ENCODE results near the gene GARIN1A.
"Not testable (repeated sequence)": the region's sequence is repeated elsewhere in the genome, so short reads cannot be mapped to it uniquely, and the experiment has no call there.

GARIN1A gene

DNA sequence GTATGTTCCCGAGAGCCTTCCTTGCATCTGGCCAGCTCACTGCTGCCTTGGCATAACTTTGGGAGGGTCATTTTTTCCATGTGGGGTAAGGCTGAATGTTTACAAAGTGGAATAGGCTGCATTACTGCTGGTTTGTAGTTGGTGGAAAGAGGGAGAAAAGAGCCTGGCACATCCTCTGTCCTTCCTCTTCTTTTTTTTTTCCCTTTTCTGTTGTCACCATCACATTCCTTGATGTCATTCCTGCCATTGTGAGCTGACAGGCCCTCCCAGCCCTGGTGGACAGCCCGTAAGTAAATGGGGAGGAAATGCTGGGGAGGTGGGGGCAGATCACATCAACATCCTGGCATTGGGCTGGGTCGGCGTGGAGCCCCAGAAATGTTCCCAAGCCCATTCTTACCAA, at the start of gene GARIN1A:
Gene GARIN1A (plus strand): TSS at position 301 of the 400 bp plus-strand sequence. CDS start 106 bp downstream, outside the sequence.
- DNase-seq, result no peak

DNA sequence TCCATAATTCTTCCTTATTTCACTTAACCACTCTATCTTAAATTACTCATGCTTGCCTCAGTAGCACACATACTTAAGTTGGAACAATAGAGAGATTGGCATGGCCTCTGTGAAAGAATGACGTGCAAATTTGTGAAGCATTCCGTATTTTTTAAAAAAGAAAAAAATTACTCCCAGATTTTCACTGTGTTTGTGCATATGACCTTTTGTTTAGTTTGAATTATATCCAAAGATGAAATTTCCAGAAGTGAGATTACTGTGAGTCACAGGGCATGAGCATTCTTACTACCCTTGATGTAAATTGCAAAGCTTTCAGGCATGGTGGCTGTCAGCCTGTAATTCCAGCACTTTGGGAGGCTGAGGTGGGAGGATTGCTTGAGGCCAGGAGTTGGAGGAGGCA, 45.0 kb upstream of the GARIN1A start:
- not testable (repeated sequence) for DNase-seq

DNA sequence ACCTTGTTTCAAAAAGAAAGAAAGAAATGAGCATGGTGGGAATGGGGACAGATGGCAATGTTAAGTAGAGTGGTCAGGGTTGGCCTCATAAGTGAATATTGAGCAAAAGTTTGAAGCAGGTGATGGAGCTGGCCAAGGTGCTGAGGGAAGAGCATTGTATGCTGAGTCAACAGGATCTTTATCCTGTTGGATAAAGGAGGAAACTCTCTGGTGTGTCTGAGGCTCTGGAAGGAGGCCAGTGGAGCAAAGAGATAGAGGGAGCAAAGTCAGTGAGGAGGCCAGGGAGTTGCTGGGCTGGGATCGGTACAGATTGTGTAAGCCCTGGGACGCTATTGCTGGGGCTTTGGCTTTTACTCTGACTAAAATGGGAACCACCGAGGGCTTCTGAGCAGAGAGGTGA, 38.2 kb upstream of the GARIN1A start:
- not testable (repeated sequence) for DNase-seq

DNA sequence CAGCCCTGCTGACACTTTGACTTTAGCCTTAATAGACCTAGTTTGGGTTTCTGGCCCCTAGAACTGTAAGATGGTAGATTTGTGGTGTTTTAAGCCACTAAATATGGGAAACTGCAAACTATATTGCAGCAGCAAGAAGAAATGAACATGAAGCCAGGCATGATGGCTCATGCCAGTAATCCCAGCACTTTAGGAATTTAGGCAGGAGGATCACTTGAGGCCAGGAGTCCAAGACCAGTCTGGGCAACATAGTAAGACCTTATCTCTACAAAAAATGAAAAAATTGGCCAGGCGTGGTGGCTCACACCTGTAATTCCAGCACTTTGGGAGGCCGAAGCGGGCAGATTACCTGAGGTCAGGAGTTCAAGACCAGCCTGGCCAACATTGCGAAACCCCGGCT, 26.9 kb upstream of the GARIN1A start:
- not testable (repeated sequence) for DNase-seq

DNA sequence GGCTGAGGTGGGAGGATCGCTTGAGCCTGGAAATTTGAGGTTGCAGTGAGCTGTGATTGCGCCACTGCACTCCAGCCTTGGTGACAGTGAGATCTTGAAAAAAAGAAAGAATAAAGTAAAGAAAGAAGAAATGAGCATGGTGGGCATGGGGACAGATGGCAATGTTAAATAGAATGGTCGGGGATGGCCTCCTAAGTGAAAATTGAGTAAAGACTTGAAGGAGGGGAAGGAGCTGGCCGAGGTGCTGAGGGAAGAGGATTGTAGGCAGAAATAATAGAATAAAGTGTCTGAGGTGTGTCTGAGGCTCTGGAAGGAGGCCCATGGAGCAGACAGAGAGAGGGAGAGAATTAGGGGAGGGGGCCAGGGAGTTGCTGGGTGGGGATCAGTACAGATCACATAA, 26.2 kb upstream of the GARIN1A start:
- DNase-seq, result not testable (repeated sequence)

DNA sequence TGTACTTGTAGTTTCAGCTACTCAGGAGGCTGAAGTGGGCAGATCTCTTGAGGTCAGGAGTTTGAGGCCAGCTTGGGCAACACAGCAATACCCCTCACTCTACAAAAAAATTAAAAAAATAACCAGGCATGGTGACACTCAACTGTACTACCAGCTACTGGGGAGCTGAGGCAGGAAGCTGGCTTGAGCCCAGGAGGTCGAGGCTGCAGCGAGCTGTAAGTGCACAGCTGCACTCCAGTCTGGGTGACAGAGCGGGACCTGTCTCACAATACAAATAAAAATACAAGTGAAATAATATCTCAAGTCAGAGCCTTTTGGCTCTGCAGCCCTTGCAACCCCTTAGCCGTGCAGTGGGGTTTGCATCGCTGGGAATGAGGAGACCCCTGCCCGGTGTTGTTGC, 25.2 kb upstream of the GARIN1A start:
- not testable (repeated sequence) for DNase-seq

DNA sequence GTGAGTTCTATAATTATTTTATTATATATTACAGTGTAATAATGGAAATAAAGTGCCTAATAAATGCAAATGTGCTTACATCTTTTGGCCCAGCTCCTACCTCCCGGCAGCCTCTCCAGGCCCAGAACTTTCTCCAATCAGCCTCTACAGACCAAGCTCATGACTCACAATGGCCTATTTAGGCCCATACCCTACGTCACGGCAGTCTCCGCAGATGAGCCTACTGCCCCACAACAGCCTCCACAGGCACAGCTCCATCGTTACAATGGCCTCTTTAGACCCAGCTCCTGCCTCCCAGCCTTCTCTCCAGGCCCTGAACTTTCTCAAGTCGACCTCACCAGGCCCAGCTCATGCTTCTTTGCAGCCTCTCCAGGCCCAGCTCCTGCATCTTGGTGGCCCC, 21.0 kb upstream of the GARIN1A start:
- not testable (repeated sequence) for DNase-seq

DNA sequence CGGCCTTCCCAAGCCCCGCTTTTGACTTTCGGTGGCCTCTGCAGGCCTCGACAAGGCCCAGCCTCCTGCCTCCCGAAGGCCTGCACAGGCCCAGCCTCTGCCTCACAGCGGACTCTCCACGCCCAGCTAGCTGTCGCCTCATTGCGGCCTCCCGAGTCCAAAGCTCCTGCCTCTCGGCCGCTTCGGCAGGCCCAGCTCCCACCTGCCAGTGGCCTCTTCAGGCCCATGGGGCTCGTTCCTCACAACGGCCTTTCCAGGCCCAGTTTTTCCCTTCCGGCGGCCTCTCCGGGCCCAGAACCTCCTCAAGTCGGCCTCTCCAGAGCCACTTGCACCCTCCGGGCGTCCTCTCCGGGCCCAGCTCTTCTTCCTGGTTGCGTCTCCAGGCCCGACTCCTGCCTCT, 19.5 kb upstream of the GARIN1A start:
- not testable (repeated sequence) for DNase-seq

DNA sequence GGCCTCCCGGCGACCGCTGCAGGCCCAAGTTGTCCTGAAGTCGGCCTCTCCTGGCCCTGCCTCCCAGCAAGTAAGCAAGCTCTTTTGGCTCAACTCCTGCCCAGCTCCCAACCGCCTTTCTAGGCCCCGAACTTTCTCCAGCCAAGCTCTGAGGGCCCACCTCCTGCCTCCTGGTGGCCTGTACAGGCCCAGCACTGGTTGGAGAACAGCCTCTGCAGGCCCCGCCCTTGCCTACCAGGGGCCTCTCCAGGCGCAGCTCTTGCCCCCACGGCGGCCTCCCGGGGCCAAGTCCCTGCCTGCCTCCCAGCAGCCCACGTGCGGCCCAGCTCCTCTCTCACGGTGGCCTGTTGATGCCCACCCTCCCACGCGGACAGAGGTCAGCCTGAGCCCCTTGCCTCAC, 18.9 kb upstream of the GARIN1A start:
- DNase-seq, result not testable (repeated sequence)

DNA sequence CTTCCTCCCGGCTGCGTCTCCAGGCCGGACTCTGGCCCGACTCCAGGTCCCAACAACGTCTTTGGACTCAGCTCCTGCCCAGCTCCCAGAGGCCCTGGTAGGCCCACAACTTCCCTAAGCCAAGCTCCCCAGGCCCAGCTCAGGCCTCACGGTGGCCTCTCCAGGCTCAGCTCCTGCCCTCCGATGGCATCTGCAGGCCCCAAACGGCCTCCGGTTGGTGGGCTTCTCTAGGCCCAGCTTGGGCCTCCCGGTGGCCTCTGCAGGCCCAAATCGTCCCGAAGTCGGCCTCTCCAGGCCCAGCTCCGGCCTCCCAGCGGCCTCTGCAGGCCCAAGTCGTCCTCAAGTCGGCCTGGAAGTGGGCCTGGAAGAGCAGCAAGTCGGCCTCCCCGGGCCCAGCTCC, 18.0 kb upstream of the GARIN1A start:
- DNase-seq, result not testable (repeated sequence)

DNA sequence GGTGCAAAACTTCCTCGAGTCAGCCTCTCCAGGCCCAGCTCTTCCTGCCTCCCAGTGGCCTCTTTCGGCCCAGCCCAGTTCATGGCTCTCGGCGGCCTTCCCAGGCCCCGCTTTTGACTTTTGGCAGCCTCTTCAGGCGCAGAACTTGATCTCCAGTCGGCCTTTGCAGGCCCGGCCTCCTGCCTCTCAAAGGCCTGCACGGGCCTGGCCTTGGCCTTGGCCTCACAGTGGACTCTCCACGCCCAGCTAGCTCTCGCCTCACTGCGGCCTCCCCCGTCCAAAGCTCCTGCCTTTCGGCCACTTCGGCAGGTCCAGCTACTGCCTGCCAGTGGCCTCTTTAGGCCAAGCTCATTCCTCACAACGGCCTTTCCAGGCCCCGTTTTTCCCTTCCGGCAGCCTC, 17.6 kb upstream of the GARIN1A start:
- DNase-seq, result not testable (repeated sequence)

DNA sequence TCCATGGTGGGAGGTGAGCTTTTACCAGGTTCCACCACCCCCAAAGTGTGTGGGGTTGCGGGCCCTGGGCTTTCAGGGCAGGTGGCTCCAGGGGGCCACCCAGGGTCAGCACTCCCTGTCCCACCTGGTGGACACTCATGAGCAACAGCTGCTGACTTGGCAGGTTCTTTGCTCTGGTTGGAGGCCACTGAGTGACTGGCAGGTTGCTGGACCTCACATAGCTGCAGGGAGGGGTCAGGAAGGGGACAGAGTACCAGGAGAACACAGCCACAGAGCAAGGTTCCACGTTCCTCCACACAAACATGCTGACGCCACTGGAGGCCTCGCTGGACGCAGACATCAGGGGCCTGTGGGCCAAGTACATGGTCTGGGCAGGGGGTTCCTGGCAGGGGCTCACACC, 13.7 kb upstream of the GARIN1A start:
- DNase-seq, result not testable (repeated sequence)

DNA sequence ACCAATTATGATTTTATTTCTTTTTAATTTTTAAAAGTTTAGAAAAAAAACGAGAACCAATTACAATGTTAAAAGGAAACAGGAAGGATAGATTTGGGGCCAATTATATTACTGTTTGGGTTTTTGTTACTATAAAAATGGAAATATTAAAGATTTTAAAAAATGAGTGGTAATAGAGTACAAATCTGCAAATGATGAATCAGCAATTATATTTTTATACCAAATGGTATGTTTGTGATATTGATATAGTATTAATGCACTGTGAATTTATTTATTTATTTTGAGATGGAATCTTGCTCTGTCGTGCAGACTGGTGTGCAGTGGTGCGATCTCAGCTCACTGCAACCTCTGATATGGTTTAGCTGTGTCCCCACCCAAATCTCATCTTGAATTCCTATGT, 11.5 kb upstream of the GARIN1A start:
- no peak for DNase-seq

DNA sequence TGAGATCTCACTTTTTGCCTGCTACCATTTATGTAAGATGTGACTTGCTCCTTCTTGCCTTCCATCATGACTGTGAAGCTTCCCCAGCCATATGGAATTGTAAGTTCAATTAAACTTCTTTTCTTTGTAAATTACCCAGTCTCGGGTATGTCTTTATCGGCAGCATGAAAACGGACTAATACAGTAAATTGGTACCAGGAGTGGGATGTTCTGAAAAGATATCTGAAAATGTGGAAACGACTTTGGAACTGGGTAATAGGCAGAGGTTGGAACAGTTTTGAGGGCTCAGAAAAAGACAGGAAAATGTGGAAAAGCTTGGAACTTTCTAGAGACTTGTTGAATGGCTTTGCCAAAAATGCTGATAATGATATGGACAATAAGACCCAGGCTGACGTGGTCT, 10.6 kb upstream of the GARIN1A start:
- DNase-seq, result no peak

DNA sequence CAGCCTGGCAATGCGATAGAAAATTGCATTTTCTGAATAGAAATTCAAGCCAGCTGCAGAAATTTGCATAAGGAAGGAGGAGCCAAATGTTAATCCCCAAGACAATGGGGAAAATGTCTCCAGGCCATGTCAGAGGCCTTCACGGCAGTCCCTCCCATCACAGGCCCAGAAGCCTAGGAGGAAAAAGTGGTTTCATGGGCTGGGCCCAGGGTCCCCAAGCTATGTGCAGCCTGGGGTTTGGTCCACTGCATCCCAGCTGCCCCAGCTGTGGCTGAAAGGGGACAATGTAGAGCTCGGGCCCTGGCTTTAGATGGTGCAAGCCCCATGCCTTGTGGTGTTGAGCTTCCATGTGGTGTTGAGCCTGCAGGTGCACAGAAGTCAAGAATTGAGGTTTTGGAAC, 10.0 kb upstream of the GARIN1A start:
- DNase-seq, result no peak

DNA sequence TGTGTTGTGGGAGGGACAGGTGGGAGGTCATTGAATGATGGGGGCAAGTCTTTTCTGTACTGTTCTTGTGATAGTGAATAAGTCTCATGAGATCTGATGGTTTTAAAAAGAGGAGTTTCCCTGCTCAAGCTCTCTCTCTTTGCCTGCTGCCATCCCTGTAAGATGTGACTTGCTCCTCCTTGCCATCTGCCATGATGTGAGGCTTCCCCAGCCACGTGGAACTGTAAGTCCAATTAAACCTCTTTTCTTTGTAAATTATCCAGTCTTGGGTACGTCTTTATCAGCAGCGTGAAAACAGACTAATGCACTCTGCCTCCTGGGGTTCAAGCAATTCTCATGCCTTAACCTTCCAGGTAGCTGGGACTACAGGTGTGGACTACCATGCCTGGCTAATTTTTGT, 8.9 kb upstream of the GARIN1A start:
- not testable (repeated sequence) for DNase-seq

DNA sequence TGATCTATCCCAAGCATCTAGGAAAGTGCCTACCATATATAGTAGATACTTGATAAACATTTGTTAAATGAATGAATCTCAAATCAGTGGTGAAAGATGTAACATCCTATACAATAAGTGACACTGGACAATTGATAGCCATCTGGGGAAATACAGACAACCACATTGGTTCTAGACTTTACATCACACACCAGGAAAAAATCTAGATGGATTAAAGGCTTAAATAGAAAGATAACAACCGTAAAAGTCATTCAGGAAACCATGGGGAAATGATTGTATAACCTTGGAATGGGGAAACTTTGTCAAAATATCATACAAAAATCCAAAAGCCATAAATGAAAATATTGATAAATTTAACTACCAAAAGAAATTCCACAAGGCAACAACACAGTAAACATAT, 7.0 kb upstream of the GARIN1A start:
- DNase-seq, result no peak

DNA sequence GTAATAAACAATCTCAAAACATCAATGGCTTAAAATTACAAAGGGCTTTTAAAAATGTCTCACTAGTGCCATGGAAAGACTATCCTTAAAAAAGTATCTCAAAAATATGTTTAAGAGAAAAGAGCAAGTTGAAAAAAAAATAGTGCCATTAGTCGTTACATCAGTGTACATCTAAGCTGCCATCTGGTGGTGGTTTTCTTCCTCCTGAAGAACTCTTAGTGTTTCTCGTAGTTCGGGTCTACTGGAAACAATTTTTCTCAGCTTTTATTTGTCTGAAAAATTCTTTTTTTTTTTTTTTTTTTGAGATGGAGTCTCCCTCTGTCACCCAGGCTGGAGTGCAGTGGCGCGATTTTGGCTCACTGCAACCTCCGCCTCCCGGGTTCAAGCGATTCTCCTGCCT, 5.9 kb upstream of the GARIN1A start:
- no peak for DNase-seq

DNA sequence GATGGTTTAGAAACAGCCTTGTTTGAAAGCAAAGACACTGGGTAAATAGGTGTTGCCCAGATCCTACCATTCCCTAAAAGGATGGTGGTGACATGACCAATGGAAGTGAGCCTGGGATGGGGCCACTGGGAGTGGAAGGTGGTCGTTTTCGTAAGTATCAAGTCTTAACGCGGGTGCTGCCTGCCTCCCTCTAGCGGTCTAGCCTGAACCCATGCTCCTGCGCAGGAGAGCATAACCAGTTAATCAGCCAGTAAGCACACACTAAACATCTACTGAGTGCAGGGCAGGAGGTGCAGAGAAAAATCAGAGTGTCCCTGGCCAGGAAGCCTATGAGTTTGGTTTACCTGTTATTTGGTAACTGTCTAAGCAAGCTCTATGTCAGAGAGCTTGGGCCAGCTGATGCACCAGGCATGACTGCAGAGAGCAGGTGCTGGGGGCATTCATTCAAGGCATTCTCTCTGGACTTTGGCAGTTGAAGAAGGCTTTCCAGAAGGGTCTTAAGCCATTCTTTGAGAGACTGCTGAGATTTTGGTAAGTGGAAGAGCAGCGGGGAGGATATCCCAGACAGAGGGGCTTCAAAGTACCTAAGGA, 930 bp downstream of the GARIN1A start:
- no peak for DNase-seq

DNA sequence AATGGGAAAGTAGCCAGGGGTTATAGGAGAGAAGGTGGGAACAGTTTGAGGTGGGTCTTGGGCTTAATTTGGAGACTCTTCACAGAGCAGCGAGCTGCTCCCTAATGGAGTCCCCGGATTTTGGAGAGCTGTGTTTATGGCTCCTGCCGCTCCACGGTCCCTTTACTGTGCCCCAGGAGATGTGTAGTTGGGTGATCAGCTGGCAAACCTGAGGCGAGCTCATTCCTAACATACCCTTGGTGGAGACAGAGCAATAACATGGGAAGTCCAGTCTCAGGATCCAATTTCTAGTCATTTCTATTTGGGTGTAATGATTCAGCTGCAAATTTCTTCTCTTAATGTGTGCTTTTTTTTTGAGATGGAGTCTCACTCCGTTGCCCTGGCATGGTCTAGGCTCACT, 1.5 kb downstream of the GARIN1A start:
- DNase-seq, result no peak

DNA sequence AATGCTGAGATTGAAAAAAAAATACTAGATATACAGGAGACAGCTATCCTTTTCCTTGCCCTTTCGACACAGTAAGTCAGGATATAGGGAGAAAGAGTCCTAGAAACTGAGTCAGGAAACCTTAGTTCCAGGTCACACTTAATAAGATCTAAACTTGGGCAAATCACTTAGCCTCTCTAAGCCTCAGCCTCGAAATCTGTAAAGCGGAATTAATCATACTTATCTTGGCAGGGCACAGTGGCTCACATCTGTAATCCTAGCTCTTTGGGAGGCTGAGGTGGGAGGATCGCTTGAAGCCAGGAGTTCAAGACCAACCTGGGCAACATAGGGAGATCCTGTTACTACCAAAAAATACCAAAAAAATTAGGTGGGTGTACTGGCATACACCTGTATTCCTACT, 4.6 kb downstream of the GARIN1A start:
- no peak for DNase-seq

DNA sequence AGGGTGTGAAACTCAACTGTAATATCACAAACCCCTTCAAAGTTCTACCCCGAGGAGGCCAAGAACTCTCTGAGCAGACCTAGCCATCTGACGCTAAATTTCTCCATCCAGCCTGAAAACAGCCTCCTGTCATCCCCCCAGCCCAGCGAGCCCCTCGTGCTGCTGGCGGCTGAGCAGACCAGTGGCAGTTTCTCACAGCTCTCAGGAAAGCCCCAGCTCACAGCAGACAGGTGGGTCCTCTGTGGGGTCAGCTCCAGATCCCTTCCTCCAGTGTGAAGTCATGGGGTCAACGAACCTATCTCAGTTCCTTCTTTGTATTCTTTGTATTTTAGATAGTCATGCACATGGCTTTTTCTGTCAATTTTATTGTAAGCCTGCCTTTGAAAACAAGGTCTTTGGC, 7.8 kb downstream of the GARIN1A start:
- DNase-seq, result no peak

DNA sequence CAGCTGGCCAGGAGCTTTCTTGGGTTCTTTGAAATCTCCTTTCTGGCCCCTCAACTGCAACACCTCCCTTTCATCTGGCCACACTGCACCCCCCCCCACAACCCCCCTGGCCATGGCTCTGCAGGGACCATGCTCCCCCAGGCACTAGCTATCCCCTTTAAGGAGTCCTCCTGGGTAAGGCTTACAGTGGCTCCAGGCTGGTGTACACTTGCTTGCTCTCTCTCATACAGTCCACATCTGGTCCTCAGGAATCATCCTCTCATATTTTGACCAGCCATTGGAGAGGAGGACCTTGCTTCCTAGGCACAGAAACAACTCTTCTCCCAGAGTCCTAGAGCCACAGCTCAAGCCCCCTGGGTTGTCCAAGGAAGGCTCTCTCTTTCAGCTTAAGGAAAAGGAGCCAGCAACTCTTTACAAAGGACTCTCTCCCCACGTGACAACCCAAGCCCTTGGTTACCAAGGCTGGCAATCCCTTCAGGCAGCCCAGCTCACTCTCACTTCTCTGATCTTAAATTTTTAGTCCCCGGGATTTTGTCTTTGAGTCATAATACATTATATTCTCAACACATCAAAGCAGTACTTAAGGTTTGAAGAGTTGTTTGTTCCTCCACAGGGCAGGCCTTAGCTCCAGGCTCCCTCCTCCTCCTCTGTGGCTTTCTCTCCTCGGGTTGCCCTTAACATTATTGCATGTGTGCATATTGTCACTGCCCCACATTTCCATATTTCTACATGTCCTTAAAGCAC, 9.9 kb downstream of the GARIN1A start:
- no peak for DNase-seq

DNA sequence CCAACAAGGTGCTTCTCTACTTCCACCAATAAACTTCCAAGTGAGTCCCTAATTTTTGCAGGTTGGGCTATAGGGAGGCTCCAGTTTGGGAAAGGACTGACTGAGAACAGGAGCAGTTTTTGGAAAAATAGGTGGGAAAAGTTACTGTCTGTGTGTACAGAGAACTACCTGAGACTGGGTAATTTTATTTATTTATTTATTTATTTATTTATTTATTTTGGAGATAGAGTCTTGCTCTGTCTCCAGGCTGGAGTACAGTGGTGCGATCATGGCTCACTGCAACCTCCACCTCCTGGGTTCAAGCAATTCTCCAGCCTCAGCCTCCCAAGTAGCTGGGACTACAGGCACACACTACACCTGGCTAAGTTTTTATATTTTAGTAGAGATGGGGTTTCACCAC, 11.2 kb downstream of the GARIN1A start:
- DNase-seq, result not testable (repeated sequence)

DNA sequence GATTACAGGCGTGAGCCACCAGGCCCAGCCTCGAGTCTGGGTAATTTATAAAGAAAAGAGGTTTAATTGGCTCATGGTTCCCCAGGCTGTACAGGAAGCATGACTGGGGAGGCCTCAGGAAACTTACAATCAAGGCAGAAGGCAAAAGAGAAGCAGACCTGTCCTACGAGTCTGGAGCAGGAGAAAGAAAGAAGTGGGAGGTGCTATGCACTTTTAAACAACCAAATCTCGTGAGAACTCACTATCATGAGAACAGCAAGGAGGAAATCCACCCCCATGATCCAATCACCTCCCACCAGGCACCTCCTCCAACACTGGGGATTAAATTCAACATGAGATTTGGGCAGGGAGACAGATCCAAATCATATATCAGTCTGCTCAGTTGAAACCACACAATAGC, 11.6 kb downstream of the GARIN1A start:
- DNase-seq, result not testable (repeated sequence)
